HG03439 (cell line): ENCODE measurements around the gene TMEM214.

Experiments used
- ATAC-seq: cut with Tn5 transposase; IDR thresholded peaks from one replicate; pipeline ENCODE4 v1.9.1; 2021; ENCODE audit warnings: mild to moderate bottlenecking, moderate library complexity; ENCODE audit not compliant: unreplicated experiment

TMEM214 gene

GRCh38 chr2:27038631-27039339 is 6.0 kb downstream of the TMEM214 start:
- ATAC-seq, result no peak

GRCh38 chr2:27039426-27039825 is 6.7 kb downstream of the TMEM214 start:
- ATAC-seq, result no peak

GRCh38 chr2:27039871-27040270 is 7.1 kb downstream of the TMEM214 start:
- no peak for ATAC-seq

GRCh38 chr2:27040282-27040681 is 7.5 kb downstream of the TMEM214 start:
- ATAC-seq, result no peak

- ATAC-seq, result no peak
These were observed 9.0 kb downstream of the TMEM214 start for GRCh38 chr2:27041752-27042151.

GRCh38 chr2:27042159-27042661 is 9.4 kb downstream of the TMEM214 start:
- ATAC-seq, result peak; percentile 39

GRCh38 chr2:27042985-27043634 is 10.3 kb downstream of the TMEM214 start:
- ATAC-seq, result no peak

GRCh38 chr2:27049422-27050280 is 16.9 kb downstream of the TMEM214 start:
- ATAC-seq, result peak; percentile 17

GRCh38 chr2:27050281-27050995 is 17.7 kb downstream of the TMEM214 start:
- ATAC-seq, result peak; percentile 54

- ATAC-seq, result peak; percentile 71
These were observed 18.5 kb downstream of the TMEM214 start, which contains the start of gene AGBL5 for GRCh38 chr2:27050996-27051901. Gene AGBL5, plus strand, starts transcription at chr2:27051668. Its CDS starts 1,291 bp downstream, at chr2:27052959.

GRCh38 chr2:27051902-27052645 is 19.3 kb downstream of the TMEM214 start:
- no peak for ATAC-seq

GRCh38 chr2:27053321-27053720 is 20.6 kb downstream of the TMEM214 start:
- no peak for ATAC-seq

GRCh38 chr2:27053776-27054175 is 21.0 kb downstream of the TMEM214 start:
- no peak for ATAC-seq

GRCh38 chr2:27054721-27055120 is 22.0 kb downstream of the TMEM214 start:
- ATAC-seq, result no peak

- ATAC-seq, result no peak
These were observed 24.4 kb downstream of the TMEM214 start for GRCh38 chr2:27057184-27057583.

GRCh38 chr2:27058210-27058609 is 25.4 kb downstream of the TMEM214 start:
- ATAC-seq, result no peak

GRCh38 chr2:27059141-27059820 is 26.5 kb downstream of the TMEM214 start:
- ATAC-seq, result no peak

GRCh38 chr2:27060323-27060722 is 27.6 kb downstream of the TMEM214 start:
- no peak for ATAC-seq
